Ovary (tissue), 9 donors: ENCODE measurements around the gene DIPK1B. TPM values are rescaled to one million over a fixed set of nuclear protein-coding genes. Genes with fewer than 3 reads are reported as not detected.
"Not testable (repeated sequence)": the region's sequence is repeated elsewhere in the genome, so short reads cannot be mapped to it uniquely, and the experiment has no call there.

Experiments used
- DNase-seq, 5 donors: peaks; one replicate each; pipeline ENCODE4 v3.0.0-alpha.2; 2019 to 2020
- H3K27ac ChIP-seq, 2 donors: fragments of 200-600 bp; one replicate each; pipeline versions ENCODE4 v1.5.1 to v1.8.0; 2019 to 2022
- H3K27me3 ChIP-seq: fragments of 200-600 bp; one replicate; pipeline ENCODE4 v1.8.0; 2022
- H3K36me3 ChIP-seq: fragments of 200-600 bp; sonication (generic); one replicate; pipeline ENCODE4 v1.5.1; 2019
- H3K4me1 ChIP-seq: one replicate; pipeline ENCODE4 v1.8.1; 2013; ENCODE audit warnings: mild to moderate bottlenecking, moderate library complexity; ENCODE audit not compliant: insufficient read depth
- H3K4me3 ChIP-seq: fragments of 200-600 bp; sonication (generic); one replicate; pipeline ENCODE4 v1.5.1; 2017
- H3K9me3 ChIP-seq, 2 donors: fragments of 200-600 bp in 1 of 2; sonication (generic) in 1 of 2; one replicate each; pipeline versions ENCODE4 v1.5.1 to v1.8.1; 2013 to 2019; ENCODE audit warnings: mild to moderate bottlenecking in 1 of 2, moderate library complexity in 1 of 2
- CTCF ChIP-seq, 3 donors: fragments of 450-650 bp in 2 of 3; fragments of 200-600 bp in 1 of 3; IDR thresholded peaks; one replicate each; pipeline versions ENCODE4 v1.5.1 to v1.8.0; 2016 to 2022; ENCODE audit warnings: antibody characterized with exemption in 3 of 3, mild to moderate bottlenecking in 1 of 3
- EP300 ChIP-seq: sonication (generic); formaldehyde crosslinking; IDR thresholded peaks from one replicate; pipeline ENCODE4 v1.6.1; 2017; ENCODE audit warnings: antibody characterized with exemption
- POLR2A ChIP-seq: fragments of 450-650 bp; IDR thresholded peaks from one replicate; pipeline ENCODE4 v1.6.1; 2017; ENCODE audit warnings: antibody characterized with exemption, mild to moderate bottlenecking, moderate library complexity
- WGBS, 3 donors: extraction: QIAGEN DNeasy Blood & Tissue Kit in 1 of 3; methylation state at CpG; one replicate each; pipeline versions ENCODE4 v1.1.5 to v1.1.7; 2013 to 2017; 5-methylcytosine and 5-hydroxymethylcytosine counted together
- intact Hi-C, 4 donors: fragments of 100-400 bp; cut with DNase I; formaldehyde crosslinking; loops; one replicate each; pipeline versions ENCODE4 v1.11.0 to v1.15.1; 2022 to 2023
- polyA plus RNA-seq, 2 donors: library from polyadenylated mRNA; stranded (reverse); fragments of 200-250 nt in 1 of 2; fragments of 350-450 nt in 1 of 2; fragmentation: Illumina TruSeq in 1 of 2; extraction: RNeasy Lipid Tissue Mini Kit (QIAGEN cat#74804) in 1 of 2; gene quantifications; one replicate each; pipeline ENCODE4 v1.2.3, GENCODE V29; 2013 to 2014
- total RNA-seq, 7 donors: library from RNA; depleted of rRNA in 2 of 7; stranded (reverse); fragments of >200 nt in 2 of 7; fragmentation: NEBNext Ultra II Directional in 3 of 7; extraction: Animal tissue kit (Norgen Biotek cat#: 25700) in 3 of 7; gene quantifications; one replicate each; pipeline versions ENCODE4 v1.1.0 to v1.2.4, GENCODE V29; 2016 to 2023
- donor health status: DM: no; HTN: no; CAD: no; lungs with moderate emphysema.
- donor health status: DM: no; HTN: no; CAD: no.
- donor health status: Bipolar disorder and iron deficiency.
- donor health status: DM: yes; HTN: yes; CAD: no.
- donor health status: DM: no; HTN: no; CAD: no.
- donor health status: DM: yes; HTN: yes; CAD: no.

Gene DIPK1B
- total and polyA plus RNA-seq, 9 donors = 2.9 to 23.4 (median 13.1) TPM

GRCh38 chr9:136705564-136705963 is 6.8 kb upstream of the DIPK1B start:
- Histone ChIP-seq H3K9me3 (no peaks in the 10 kb centered on the region), H3K4me1 (no peaks in the 10 kb centered on the region), H3K27ac (no peak overlapping the region), H3K36me3 (no peaks in the 10 kb centered on the region), H3K27me3 (no peaks in the 10 kb centered on the region), H3K4me3 (no peak overlapping the region)
- TF ChIP-seq EP300 (no peak), CTCF (IDR thresholded peaks at IDR 0.05) (no peak), POLR2A (no peak)
- intact Hi-C loops = no loop called here
- WGBS, 3 donors = 57 to 63% (median 63%) methylated on average over 7 of the region's 7 CpGs
- DNase-seq = no peak

- no peaks in the 10 kb centered on the region for H3K4me1 ChIP-seq
- intact Hi-C loops = no loop called here
- no peak for TF ChIP-seq POLR2A
- TF ChIP-seq EP300 = no peak
- no peaks in the 10 kb centered on the region for H3K27me3 ChIP-seq
- no peak overlapping the region for H3K27ac ChIP-seq
- DNase-seq = no peak
- H3K9me3 ChIP-seq = no peaks in the 10 kb centered on the region
- no peaks in the 10 kb centered on the region for H3K36me3 ChIP-seq
- H3K4me3 ChIP-seq = no peak overlapping the region
- 85 to 96% (median 87%) methylated on average over 7 of the region's 7 CpGs for WGBS, 3 donors
These were observed 5.4 kb upstream of the DIPK1B start for GRCh38 chr9:136707011-136707410.

GRCh38 chr9:136707849-136708517 is 4.4 kb upstream of the DIPK1B start:
- Histone ChIP-seq H3K4me3 (no peak overlapping the region), H3K9me3 (no peaks in the 10 kb centered on the region), H3K27me3 (no peaks in the 10 kb centered on the region), H3K36me3 (no peaks in the 10 kb centered on the region), H3K27ac (no peak overlapping the region), H3K4me1 (peaks cover 1% of the 10 kb centered on the region)
- 76 to 84% (median 81%) methylated on average over 22 of the region's 22 CpGs for WGBS, 3 donors
- TF ChIP-seq CTCF (IDR thresholded peaks at IDR 0.05) = no peak
- DNase-seq = no peak
- intact Hi-C loops = no loop called here

- TF ChIP-seq POLR2A = no peak
- TF ChIP-seq CTCF (IDR thresholded peaks at IDR 0.05) = no peak
- no peaks in the 10 kb centered on the region for H3K9me3 ChIP-seq
- intact Hi-C loops = no loop called here
- no peak overlapping the region for H3K4me3 ChIP-seq
- H3K27ac ChIP-seq = no peak overlapping the region
- WGBS, 3 donors = 83 to 90% (median 83%) methylated on average over 24 of the region's 24 CpGs
- no peaks in the 10 kb centered on the region for H3K36me3 ChIP-seq
- H3K27me3 ChIP-seq = no peaks in the 10 kb centered on the region
- DNase-seq = peak in 2 of 5 donors; percentile 19 to 41
- H3K4me1 ChIP-seq = peaks cover 6% of the 10 kb centered on the region
These were observed 2.8 kb upstream of the DIPK1B start for GRCh38 chr9:136709454-136710109.

- H3K4me3 ChIP-seq = no peak overlapping the region
- no peaks in the 10 kb centered on the region for H3K36me3 ChIP-seq
- TF ChIP-seq POLR2A (no peak), CTCF (IDR thresholded peaks at IDR 0.05) (no peak), EP300 (no peak)
- H3K9me3 ChIP-seq = no peaks in the 10 kb centered on the region
- no peak for DNase-seq
- WGBS, 3 donors = 80 to 84% (median 82%) methylated on average over 7 of the region's 7 CpGs
- no peak overlapping the region for H3K27ac ChIP-seq
- no peaks in the 10 kb centered on the region for H3K27me3 ChIP-seq
- intact Hi-C loops = no loop called here
- peaks cover 6% of the 10 kb centered on the region for H3K4me1 ChIP-seq
These were observed 1.8 kb upstream of the DIPK1B start for GRCh38 chr9:136710543-136710942.

- H3K27ac ChIP-seq, H3K4me3 ChIP-seq, H3K9me3 ChIP-seq, H3K36me3 ChIP-seq, intact Hi-C loops, H3K4me1 ChIP-seq, DNase-seq, H3K27me3 ChIP-seq: not testable (repeated sequence)
- 35 to 41% (median 41%) methylated on average over 4 of the region's 4 CpGs for WGBS, 3 donors
These were observed 1.1 kb upstream of the DIPK1B start for GRCh38 chr9:136711219-136711648.
